Fibroblast of the aortic adventitia (primary cell): ENCODE measurements around the gene BCAS1. TPM values are rescaled to one million over a fixed set of nuclear protein-coding genes. Genes with fewer than 3 reads are reported as not detected.
A peak's percentile ranks its signal among the peaks of the same experiment; 100 is the strongest.

Experiments
- DNase-seq: peaks from one replicate; pipeline ENCODE4 v3.0.0-alpha.2; 2010; ENCODE audit warnings: low read depth
- H3K4me3 ChIP-seq: 2 replicates; pipeline ENCODE4 v1.5.1; 2011; ENCODE audit warnings: low read depth, mild to moderate bottlenecking, control low read depth, low read length, moderate library complexity
- total RNA-seq: library from RNA; depleted of rRNA; stranded (reverse); fragments of >200 nt; gene quantifications from 2 replicates; pipeline ENCODE4 v1.2.3, GENCODE V29; 2012; ENCODE audit warnings: low replicate concordance
- TF ChIP-seq, protein P1 (sequence below): IDR thresholded peaks from 2 replicates; pipeline ENCODE4 v1.5.1; 2011; ENCODE audit warnings: mild to moderate bottlenecking, low read length, control low read depth, inconsistent platforms; ENCODE audit not compliant: insufficient read depth

Gene BCAS1
- total RNA-seq, 1 donor: 0.09 TPM

GRCh38 chr20:54064939-54065338 is 5.5 kb downstream of the BCAS1 start:
- no peak overlapping the region for H3K4me3 ChIP-seq
- DNase-seq: no peak
- TF ChIP-seq, protein P1, sequence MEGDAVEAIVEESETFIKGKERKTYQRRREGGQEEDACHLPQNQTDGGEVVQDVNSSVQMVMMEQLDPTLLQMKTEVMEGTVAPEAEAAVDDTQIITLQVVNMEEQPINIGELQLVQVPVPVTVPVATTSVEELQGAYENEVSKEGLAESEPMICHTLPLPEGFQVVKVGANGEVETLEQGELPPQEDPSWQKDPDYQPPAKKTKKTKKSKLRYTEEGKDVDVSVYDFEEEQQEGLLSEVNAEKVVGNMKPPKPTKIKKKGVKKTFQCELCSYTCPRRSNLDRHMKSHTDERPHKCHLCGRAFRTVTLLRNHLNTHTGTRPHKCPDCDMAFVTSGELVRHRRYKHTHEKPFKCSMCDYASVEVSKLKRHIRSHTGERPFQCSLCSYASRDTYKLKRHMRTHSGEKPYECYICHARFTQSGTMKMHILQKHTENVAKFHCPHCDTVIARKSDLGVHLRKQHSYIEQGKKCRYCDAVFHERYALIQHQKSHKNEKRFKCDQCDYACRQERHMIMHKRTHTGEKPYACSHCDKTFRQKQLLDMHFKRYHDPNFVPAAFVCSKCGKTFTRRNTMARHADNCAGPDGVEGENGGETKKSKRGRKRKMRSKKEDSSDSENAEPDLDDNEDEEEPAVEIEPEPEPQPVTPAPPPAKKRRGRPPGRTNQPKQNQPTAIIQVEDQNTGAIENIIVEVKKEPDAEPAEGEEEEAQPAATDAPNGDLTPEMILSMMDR: no peak

- no peak overlapping the region for H3K4me3 ChIP-seq
- DNase-seq: no peak
- TF ChIP-seq, protein P1: no peak
These were observed 6.3 kb downstream of the BCAS1 start for GRCh38 chr20:54063992-54064676.

- no peak for DNase-seq
- TF ChIP-seq, protein P1: no peak
- H3K4me3 ChIP-seq: no peak overlapping the region
These were observed 6.8 kb downstream of the BCAS1 start for GRCh38 chr20:54063580-54063979.

GRCh38 chr20:54062812-54063280 is 7.5 kb downstream of the BCAS1 start:
- peak; percentile 65 for DNase-seq
- TF ChIP-seq, protein P1: peak; percentile 62
- no peak overlapping the region for H3K4me3 ChIP-seq

- TF ChIP-seq, protein P1: no peak
- no peak overlapping the region for H3K4me3 ChIP-seq
- peak; percentile 76 for DNase-seq
These were observed 9.1 kb downstream of the BCAS1 start for GRCh38 chr20:54061101-54061881.

- TF ChIP-seq, protein P1: no peak
- no peak overlapping the region for H3K4me3 ChIP-seq
- no peak for DNase-seq
These were observed 10.6 kb downstream of the BCAS1 start for GRCh38 chr20:54059691-54060364.
